Testis (tissue), 5 donors: Measurements from ENCODE around the gene CADM1. TPM values are rescaled to one million over a fixed set of nuclear protein-coding genes. Genes with fewer than 3 reads are reported as not detected.

Experiments used
- DNase-seq: peaks from one replicate; pipeline ENCODE4 v3.0.0-alpha.2; 2019
- H3K27ac ChIP-seq, 2 donors: fragments of 200-600 bp; sonication (generic); one replicate each; pipeline ENCODE4 v1.5.1; 2019
- H3K27me3 ChIP-seq: fragments of 200-600 bp; sonication (generic); one replicate; pipeline ENCODE4 v1.5.1; 2019
- H3K36me3 ChIP-seq: fragments of 200-600 bp; sonication (generic); one replicate; pipeline ENCODE4 v1.5.1; 2017; ENCODE audit warnings: low read depth; ENCODE audit errors: missing control alignments
- H3K4me1 ChIP-seq: fragments of 200-600 bp; sonication (generic); one replicate; pipeline ENCODE4 v1.5.1; 2019
- H3K4me3 ChIP-seq, 2 donors: fragments of 200-600 bp; sonication (generic); one replicate each; pipeline ENCODE4 v1.5.1; 2017 to 2019
- H3K9me3 ChIP-seq: fragments of 200-600 bp; sonication (generic); one replicate; pipeline ENCODE4 v1.5.1; 2017
- CTCF ChIP-seq, 3 experiments: fragments of 450-650 bp in 2 of 3; fragments of 200-600 bp in 1 of 3; sonication (generic) in 1 of 3; IDR thresholded peaks; one replicate each; pipeline ENCODE4 v1.5.1; 2016 to 2019; ENCODE audit warnings: antibody characterized with exemption in 3 of 3, mild to moderate bottlenecking in 2 of 3, moderate library complexity in 1 of 3
- POLR2A ChIP-seq: fragments of 450-650 bp; IDR thresholded peaks from one replicate; pipeline ENCODE4 v1.6.1; 2017; ENCODE audit warnings: antibody characterized with exemption, mild to moderate bottlenecking, moderate library complexity
- WGBS, 2 donors: methylation state at CpG; one replicate each; pipeline ENCODE4 v1.1.5; 2018; 5-methylcytosine and 5-hydroxymethylcytosine counted together
- intact Hi-C: fragments of 100-400 bp; cut with DNase I; formaldehyde crosslinking; loops from one replicate; pipeline ENCODE4 v1.15.1; 2023; ENCODE audit warnings: low total_unique reads
- long read RNA-seq, 2 donors: transcript quantifications; one replicate each; lab custom pipeline, GENCODE V29; 2026
- polyA plus RNA-seq: library from polyadenylated mRNA; stranded (reverse); fragments of 350-450 nt; fragmentation: Illumina TruSeq; extraction: RNeasy Lipid Tissue Mini Kit (QIAGEN cat#74804); gene quantifications from one replicate; pipeline ENCODE4 v1.2.3, GENCODE V29; 2014; ENCODE audit warnings: low read depth, low replicate concordance; ENCODE audit not compliant: insufficient read depth
- total RNA-seq, 2 donors: library from RNA; depleted of rRNA; stranded (reverse); fragments of >200 nt; gene quantifications; one replicate each; pipeline ENCODE4 v1.2.3, GENCODE V29; 2016

Gene CADM1
- total RNA-seq: 100 to 1,000 TPM; 216 to 230 TPM
- polyA plus RNA-seq: 135 TPM
- long read RNA-seq, donor 1, transcript CADM1-222 (10 exons, 1,246 nt): major isoform, 12 of 45 reads
- long read RNA-seq, donor 1, partial matches to known transcripts: 30 of 45 reads
- long read RNA-seq, donor 1, other reads (novel, unspliced or antisense): 0 of 45 reads
- long read RNA-seq, donor 2, transcript CADM1-220 (2 exons, 734 nt): major isoform, 8 of 32 reads
- long read RNA-seq, donor 2, transcript CADM1-222 (10 exons, 1,246 nt): minor isoform, 6 of 32 reads
- long read RNA-seq, donor 2, partial matches to known transcripts: 18 of 32 reads
- long read RNA-seq, donor 2, other reads (novel, unspliced or antisense): 0 of 32 reads

GRCh38 chr11:115504276-115505158, at the start of gene CADM1:
Gene CADM1, minus strand, starts transcription at chr11:115504415.
- no peaks in the 10 kb centered on the region for H3K27me3 ChIP-seq
- peaks cover 6% of the 10 kb centered on the region for H3K4me1 ChIP-seq
- peak; percentile 98 for DNase-seq
- peak; percentile 54 to 87 (median 78) for TF ChIP-seq CTCF (IDR thresholded peaks at IDR 0.05)
- peak; percentile 35 for TF ChIP-seq POLR2A
- 1% methylated on average over 41 to 68 of the region's 76 CpGs for WGBS, 2 donors
- H3K27ac ChIP-seq: peak within 1 kb of the TSS; percentile 69 to 83
- intact Hi-C loops: no loop called here
- no peaks in the 10 kb centered on the region for H3K36me3 ChIP-seq
- peak within 1 kb of the TSS; percentile 66 to 91 for H3K4me3 ChIP-seq
- H3K9me3 ChIP-seq: no peaks in the 10 kb centered on the region

- no peaks in the 10 kb centered on the region for H3K27me3 ChIP-seq
- intact Hi-C loops: no loop called here
- TF ChIP-seq CTCF (IDR thresholded peaks at IDR 0.05): no peak
- no peak for TF ChIP-seq POLR2A
- no peaks in the 10 kb centered on the region for H3K4me1 ChIP-seq
- H3K9me3 ChIP-seq: no peaks in the 10 kb centered on the region
- H3K36me3 ChIP-seq: no peaks in the 10 kb centered on the region
- no peak overlapping the region for H3K27ac ChIP-seq
- H3K4me3 ChIP-seq: no peak overlapping the region
- DNase-seq: no peak
- WGBS, 2 donors: 88 to 89% methylated on average over 15 of the region's 15 CpGs
Measured at GRCh38 chr11:115552773-115553438, 48.7 kb upstream of the CADM1 start.

- TF ChIP-seq POLR2A: no peak
- TF ChIP-seq CTCF (IDR thresholded peaks at IDR 0.05): no peak
- Histone ChIP-seq H3K27ac (no peak overlapping the region), H3K27me3 (no peaks in the 10 kb centered on the region), H3K4me1 (no peaks in the 10 kb centered on the region), H3K36me3 (no peaks in the 10 kb centered on the region), H3K9me3 (no peaks in the 10 kb centered on the region), H3K4me3 (no peak overlapping the region)
- 77 to 80% methylated on average over 7 of the region's 7 CpGs for WGBS, 2 donors
- DNase-seq: no peak
- intact Hi-C loops: no loop called here
Measured at GRCh38 chr11:115552151-115552772, 48.0 kb upstream of the CADM1 start.

- no peaks in the 10 kb centered on the region for H3K27me3 ChIP-seq
- DNase-seq: no peak
- no peaks in the 10 kb centered on the region for H3K9me3 ChIP-seq
- no peaks in the 10 kb centered on the region for H3K4me1 ChIP-seq
- intact Hi-C loops: no loop called here
- 84 to 90% methylated on average over 17 of the region's 17 CpGs for WGBS, 2 donors
- TF ChIP-seq POLR2A (no peak), CTCF (IDR thresholded peaks at IDR 0.05) (no peak)
- no peak overlapping the region for H3K27ac ChIP-seq
- H3K36me3 ChIP-seq: no peaks in the 10 kb centered on the region
- no peak overlapping the region for H3K4me3 ChIP-seq
Measured at GRCh38 chr11:115550291-115551059, 46.3 kb upstream of the CADM1 start.
